ENCODE measurements around the gene WDR77.

WDR77 gene

GRCh38 chr1:111424281-111424680 is 24.8 kb downstream of the WDR77 start:
- no peak for DNase-seq

GRCh38 chr1:111422546-111423391 is 26.3 kb downstream of the WDR77 start:
- DNase-seq = no peak

- DNase-seq = no peak
These were observed 28.7 kb downstream of the WDR77 start for GRCh38 chr1:111420377-111420776.

- DNase-seq = no peak
These were observed 30.0 kb downstream of the WDR77 start for GRCh38 chr1:111419037-111419436.

- DNase-seq = no peak
These were observed 31.3 kb downstream of the WDR77 start for GRCh38 chr1:111417755-111418154.

GRCh38 chr1:111415461-111415860 is 33.6 kb downstream of the WDR77 start:
- no peak for DNase-seq

- DNase-seq = no peak
These were observed 34.3 kb downstream of the WDR77 start for GRCh38 chr1:111414756-111415155.

GRCh38 chr1:111412839-111413238 is 36.2 kb downstream of the WDR77 start:
- no peak for DNase-seq

GRCh38 chr1:111407301-111407700 is 41.8 kb downstream of the WDR77 start:
- DNase-seq = no peak

- DNase-seq = peak; percentile 43
These were observed 42.7 kb downstream of the WDR77 start for GRCh38 chr1:111406321-111406768.

GRCh38 chr1:111404588-111404987 is 44.5 kb downstream of the WDR77 start:
- no peak for DNase-seq

GRCh38 chr1:111402083-111402482 is 47.0 kb downstream of the WDR77 start:
- DNase-seq = no peak

- peak; percentile 6 for DNase-seq
These were observed 49.1 kb downstream of the WDR77 start for GRCh38 chr1:111399792-111400610.

GRCh38 chr1:111392460-111392945 is 56.6 kb downstream of the WDR77 start:
- no peak for DNase-seq

- DNase-seq = no peak
These were observed 57.0 kb downstream of the WDR77 start for GRCh38 chr1:111392042-111392441.
